Parathyroid adenoma (tissue), 2 donors: ENCODE results near the gene GRM7.

ENCODE experiments used
- H2AFZ ChIP-seq: fragments of 300-600 bp; sonication (generic); one replicate; pipeline ENCODE4 v1.7.0; 2017; ENCODE audit warnings: antibody characterized with exemption, mild to moderate bottlenecking
- H3K27ac ChIP-seq: fragments of 300-600 bp; sonication (generic); one replicate; pipeline ENCODE4 v1.7.0; 2017
- H3K27me3 ChIP-seq: fragments of 300-600 bp; sonication (generic); one replicate; pipeline ENCODE4 v1.7.0; 2017; ENCODE audit warnings: low read length; ENCODE audit not compliant: control insufficient read depth, insufficient read depth
- H3K36me3 ChIP-seq: fragments of 300-600 bp; sonication (generic); one replicate; pipeline ENCODE4 v1.7.0; 2017; ENCODE audit warnings: low read length; ENCODE audit not compliant: control insufficient read depth, insufficient read depth
- H3K4me1 ChIP-seq: fragments of 300-600 bp; sonication (generic); one replicate; pipeline ENCODE4 v1.7.0; 2017; ENCODE audit warnings: control low read depth
- H3K4me2 ChIP-seq: fragments of 300-600 bp; sonication (generic); one replicate; pipeline ENCODE4 v1.7.0; 2017; ENCODE audit warnings: low read length
- H3K4me3 ChIP-seq: fragments of 300-600 bp; sonication (generic); one replicate; pipeline ENCODE4 v1.7.0; 2017; ENCODE audit warnings: low read depth, low read length
- H3K79me2 ChIP-seq: fragments of 300-600 bp; sonication (generic); one replicate; pipeline ENCODE4 v1.7.0; 2017; ENCODE audit warnings: control low read depth
- H3K9ac ChIP-seq: fragments of 300-600 bp; sonication (generic); one replicate; pipeline ENCODE4 v1.7.0; 2017; ENCODE audit warnings: mild to moderate bottlenecking
- H3K9me3 ChIP-seq: fragments of 300-600 bp; sonication (generic); one replicate; pipeline ENCODE4 v1.7.0; 2017; ENCODE audit warnings: low read length; ENCODE audit not compliant: control insufficient read depth
- TF ChIP-seq, protein P1 (sequence below): fragments of 300-600 bp; sonication (generic); IDR thresholded peaks from one replicate; pipeline ENCODE4 v1.7.0; 2017; ENCODE audit warnings: antibody characterized with exemption, mild to moderate bottlenecking
- donor health status: primary hyperparathyroidism.

GRM7 gene

DNA sequence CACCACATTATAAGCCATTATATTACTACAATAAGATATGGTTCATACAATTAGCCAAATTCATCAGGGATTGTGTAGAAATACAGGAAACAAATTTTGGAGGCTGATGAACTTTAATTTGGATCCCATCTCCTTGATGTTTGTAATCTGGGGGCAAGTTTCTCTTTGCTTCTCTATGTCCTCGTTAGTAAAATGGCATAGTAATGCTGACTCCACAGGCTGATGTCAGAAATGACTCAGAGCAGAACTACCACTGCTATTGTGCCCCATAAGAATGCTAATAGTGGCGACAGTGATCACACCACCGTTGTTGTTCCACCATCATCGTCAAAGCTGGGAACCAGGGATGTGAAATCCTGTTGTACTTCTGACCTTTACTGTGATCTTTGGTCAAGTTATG, 918.4 kb downstream of the GRM7 start:
- Histone ChIP-seq H3K4me1 (no peaks in the 10 kb centered on the region), H3K36me3 (no peaks in the 10 kb centered on the region), H3K9ac (no peak overlapping the region), H3K27ac (no peak overlapping the region), H2AFZ (no peak overlapping the region), H3K4me3 (no peak overlapping the region), H3K4me2 (no peak overlapping the region), H3K79me2 (no peaks in the 10 kb centered on the region), H3K27me3 (no peaks in the 10 kb centered on the region), H3K9me3 (no peaks in the 10 kb centered on the region)
- TF ChIP-seq, protein P1, sequence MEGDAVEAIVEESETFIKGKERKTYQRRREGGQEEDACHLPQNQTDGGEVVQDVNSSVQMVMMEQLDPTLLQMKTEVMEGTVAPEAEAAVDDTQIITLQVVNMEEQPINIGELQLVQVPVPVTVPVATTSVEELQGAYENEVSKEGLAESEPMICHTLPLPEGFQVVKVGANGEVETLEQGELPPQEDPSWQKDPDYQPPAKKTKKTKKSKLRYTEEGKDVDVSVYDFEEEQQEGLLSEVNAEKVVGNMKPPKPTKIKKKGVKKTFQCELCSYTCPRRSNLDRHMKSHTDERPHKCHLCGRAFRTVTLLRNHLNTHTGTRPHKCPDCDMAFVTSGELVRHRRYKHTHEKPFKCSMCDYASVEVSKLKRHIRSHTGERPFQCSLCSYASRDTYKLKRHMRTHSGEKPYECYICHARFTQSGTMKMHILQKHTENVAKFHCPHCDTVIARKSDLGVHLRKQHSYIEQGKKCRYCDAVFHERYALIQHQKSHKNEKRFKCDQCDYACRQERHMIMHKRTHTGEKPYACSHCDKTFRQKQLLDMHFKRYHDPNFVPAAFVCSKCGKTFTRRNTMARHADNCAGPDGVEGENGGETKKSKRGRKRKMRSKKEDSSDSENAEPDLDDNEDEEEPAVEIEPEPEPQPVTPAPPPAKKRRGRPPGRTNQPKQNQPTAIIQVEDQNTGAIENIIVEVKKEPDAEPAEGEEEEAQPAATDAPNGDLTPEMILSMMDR = no peak

GRCh38 chr3:7781395-7781794, 920.5 kb downstream of the GRM7 start:
- H3K36me3 ChIP-seq = no peaks in the 10 kb centered on the region
- TF ChIP-seq, protein P1 = no peak
- H3K4me3 ChIP-seq = no peak overlapping the region
- no peaks in the 10 kb centered on the region for H3K79me2 ChIP-seq
- H2AFZ ChIP-seq = no peak overlapping the region
- H3K4me1 ChIP-seq = no peaks in the 10 kb centered on the region
- no peaks in the 10 kb centered on the region for H3K9me3 ChIP-seq
- no peak overlapping the region for H3K9ac ChIP-seq
- no peaks in the 10 kb centered on the region for H3K27me3 ChIP-seq
- no peak overlapping the region for H3K4me2 ChIP-seq
- H3K27ac ChIP-seq = no peak overlapping the region

GRCh38 chr3:7787871-7788828, 927.2 kb downstream of the GRM7 start:
- Histone ChIP-seq H3K9ac (no peak overlapping the region), H3K4me2 (no peak overlapping the region), H2AFZ (no peak overlapping the region), H3K27ac (no peak overlapping the region), H3K4me1 (no peaks in the 10 kb centered on the region), H3K79me2 (no peaks in the 10 kb centered on the region), H3K27me3 (no peaks in the 10 kb centered on the region), H3K9me3 (no peaks in the 10 kb centered on the region), H3K36me3 (no peaks in the 10 kb centered on the region), H3K4me3 (no peak overlapping the region)
- TF ChIP-seq, protein P1 = no peak

DNA sequence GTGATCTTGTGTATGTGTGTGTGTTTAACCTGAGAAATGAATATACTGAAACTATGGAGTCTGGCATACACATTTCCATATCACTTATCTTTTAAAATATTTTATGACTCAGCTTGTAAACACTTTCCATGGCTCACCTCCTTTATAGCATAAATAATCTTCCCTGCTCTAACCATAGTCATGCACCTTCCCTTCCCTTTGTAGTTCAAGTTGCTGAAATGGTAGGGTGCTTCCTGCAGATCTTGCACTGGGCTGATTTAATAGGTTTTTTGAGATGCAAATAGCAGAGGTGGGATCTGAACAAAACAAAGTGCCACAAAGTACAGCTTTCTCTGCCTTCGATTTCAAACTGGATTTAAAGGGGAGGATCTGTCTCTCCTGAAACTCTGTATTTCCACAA, 928.0 kb downstream of the GRM7 start:
- no peak overlapping the region for H3K4me3 ChIP-seq
- no peaks in the 10 kb centered on the region for H3K4me1 ChIP-seq
- no peak overlapping the region for H3K4me2 ChIP-seq
- no peaks in the 10 kb centered on the region for H3K36me3 ChIP-seq
- no peak overlapping the region for H2AFZ ChIP-seq
- H3K79me2 ChIP-seq = no peaks in the 10 kb centered on the region
- TF ChIP-seq, protein P1 = no peak
- H3K9ac ChIP-seq = no peak overlapping the region
- H3K27me3 ChIP-seq = no peaks in the 10 kb centered on the region
- no peak overlapping the region for H3K27ac ChIP-seq
- H3K9me3 ChIP-seq = no peaks in the 10 kb centered on the region

DNA sequence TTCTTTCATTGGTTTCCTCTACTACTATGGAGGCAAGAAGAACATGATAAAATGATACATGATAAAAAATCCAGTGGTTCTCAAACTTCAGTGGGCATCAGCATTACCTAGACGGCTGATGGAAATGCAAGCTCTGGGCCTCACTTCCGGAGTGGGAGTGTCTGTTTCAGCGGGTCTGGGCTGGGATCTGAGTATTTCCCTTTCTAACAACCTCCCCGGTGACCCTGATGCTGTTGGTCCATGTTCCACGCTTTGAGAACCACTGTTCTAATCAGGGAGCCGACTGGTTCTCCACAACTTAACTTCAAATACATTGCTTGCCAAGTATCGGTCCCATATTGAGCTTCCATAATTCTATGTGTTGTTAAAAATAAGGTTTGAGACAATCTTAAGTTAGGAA, 928.4 kb downstream of the GRM7 start:
- Histone ChIP-seq H2AFZ (no peak overlapping the region), H3K27ac (no peak overlapping the region), H3K9ac (no peak overlapping the region), H3K4me2 (no peak overlapping the region), H3K4me3 (no peak overlapping the region), H3K36me3 (no peaks in the 10 kb centered on the region), H3K4me1 (no peaks in the 10 kb centered on the region), H3K27me3 (no peaks in the 10 kb centered on the region), H3K79me2 (no peaks in the 10 kb centered on the region), H3K9me3 (no peaks in the 10 kb centered on the region)
- TF ChIP-seq, protein P1 = no peak
